Right lobe of liver (tissue), 4 donors: ENCODE measurements around the gene ENTPD1.

ENCODE experiments used
- POLR2A ChIP-seq: fragments of 450-650 bp; IDR thresholded peaks from one replicate; pipeline ENCODE4 v1.6.1; 2017; ENCODE audit warnings: antibody characterized with exemption, mild to moderate bottlenecking
- TF ChIP-seq, protein P1 (sequence below), 4 donors: fragments of 200-600 bp in 3 of 4; fragments of 450-650 bp in 1 of 4; IDR thresholded peaks; one replicate each; pipeline versions ENCODE4 v1.5.1 to v1.8.0; 2016 to 2022; ENCODE audit warnings: antibody characterized with exemption in 4 of 4, mild to moderate bottlenecking in 2 of 4
- donor health status: DM: no; HTN: no; CAD: no.
- donor health status: DM: no; HTN: no; CAD: no.
- donor health status: DM: no; HTN: yes; CAD: no.

DNA sequence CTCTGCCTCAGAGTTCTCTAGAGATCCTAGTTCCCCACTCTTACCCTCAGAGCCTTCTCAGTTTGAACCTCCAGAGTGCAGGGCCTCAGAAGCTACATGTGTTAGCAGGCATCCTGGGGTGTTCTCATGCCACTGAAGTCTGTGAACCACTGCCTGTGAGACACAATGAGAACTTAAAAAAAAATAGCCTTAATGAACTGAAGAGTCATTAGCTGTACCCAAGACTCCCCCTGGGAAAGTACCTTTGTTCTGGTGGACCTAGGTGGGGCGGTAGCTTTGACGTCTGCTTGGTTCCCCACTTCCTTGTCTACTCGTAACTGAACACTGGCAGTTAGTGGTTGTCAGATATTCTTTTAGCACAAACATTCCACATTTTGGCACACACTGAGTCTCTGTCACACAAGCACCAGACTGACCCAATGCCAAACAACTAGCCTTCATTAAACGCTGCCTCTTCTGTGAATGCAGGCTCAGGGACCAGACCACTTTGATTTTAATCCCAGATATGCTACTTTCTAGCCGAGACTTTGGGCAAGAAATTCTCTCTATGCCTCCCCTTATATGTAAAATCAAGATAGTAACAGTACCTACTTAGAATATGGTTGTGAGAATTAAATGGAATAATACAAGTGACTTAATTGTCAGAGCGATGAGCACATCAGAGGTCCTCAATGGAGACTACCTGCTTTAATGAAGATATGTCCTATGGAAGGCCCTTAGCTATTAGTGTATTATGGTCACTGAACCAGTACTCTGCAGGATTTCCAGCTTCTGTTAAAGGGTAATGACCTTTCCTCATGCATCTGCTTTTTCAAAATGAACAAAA is 76.5 kb downstream of the ENTPD1 start:
- TF ChIP-seq, protein P1, sequence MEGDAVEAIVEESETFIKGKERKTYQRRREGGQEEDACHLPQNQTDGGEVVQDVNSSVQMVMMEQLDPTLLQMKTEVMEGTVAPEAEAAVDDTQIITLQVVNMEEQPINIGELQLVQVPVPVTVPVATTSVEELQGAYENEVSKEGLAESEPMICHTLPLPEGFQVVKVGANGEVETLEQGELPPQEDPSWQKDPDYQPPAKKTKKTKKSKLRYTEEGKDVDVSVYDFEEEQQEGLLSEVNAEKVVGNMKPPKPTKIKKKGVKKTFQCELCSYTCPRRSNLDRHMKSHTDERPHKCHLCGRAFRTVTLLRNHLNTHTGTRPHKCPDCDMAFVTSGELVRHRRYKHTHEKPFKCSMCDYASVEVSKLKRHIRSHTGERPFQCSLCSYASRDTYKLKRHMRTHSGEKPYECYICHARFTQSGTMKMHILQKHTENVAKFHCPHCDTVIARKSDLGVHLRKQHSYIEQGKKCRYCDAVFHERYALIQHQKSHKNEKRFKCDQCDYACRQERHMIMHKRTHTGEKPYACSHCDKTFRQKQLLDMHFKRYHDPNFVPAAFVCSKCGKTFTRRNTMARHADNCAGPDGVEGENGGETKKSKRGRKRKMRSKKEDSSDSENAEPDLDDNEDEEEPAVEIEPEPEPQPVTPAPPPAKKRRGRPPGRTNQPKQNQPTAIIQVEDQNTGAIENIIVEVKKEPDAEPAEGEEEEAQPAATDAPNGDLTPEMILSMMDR (IDR thresholded peaks at IDR 0.05), result no peak
- no peak for TF ChIP-seq POLR2A
